ENCODE results near the gene HSPB6.

The HSPB6 gene

GRCh38 chr19:35722461-35722860 is 34.4 kb downstream of the HSPB6 start:
- no peak for TF ChIP-seq ZFX (IDR thresholded peaks at IDR 0.05; ENCODE audit: borderline replicate concordance)
- TF ChIP-seq CTCF (IDR thresholded peaks at IDR 0.05): no peak
- no peak overlapping the region for H3K27ac ChIP-seq

GRCh38 chr19:35721374-35721773 is 35.5 kb downstream of the HSPB6 start:
- TF ChIP-seq CTCF (IDR thresholded peaks at IDR 0.05) (no peak), ZFX (IDR thresholded peaks at IDR 0.05; ENCODE audit: borderline replicate concordance) (no peak)
- H3K27ac ChIP-seq: no peak overlapping the region

GRCh38 chr19:35720648-35721047 is 36.2 kb downstream of the HSPB6 start:
- TF ChIP-seq ZFX (IDR thresholded peaks at IDR 0.05; ENCODE audit: borderline replicate concordance) (no peak), CTCF (IDR thresholded peaks at IDR 0.05) (no peak)
- H3K27ac ChIP-seq: no peak overlapping the region

GRCh38 chr19:35720163-35720524 is 36.7 kb downstream of the HSPB6 start:
- TF ChIP-seq ZFX (IDR thresholded peaks at IDR 0.05; ENCODE audit: borderline replicate concordance) (no peak), CTCF (IDR thresholded peaks at IDR 0.05) (no peak)
- H3K27ac ChIP-seq: peak overlapping the region; percentile 18; the same call in 1 of the 2 replicates

GRCh38 chr19:35719402-35720162 is 37.2 kb downstream of the HSPB6 start:
- peak overlapping the region; percentile 90; the same call in 1 of the 2 replicates for H3K27ac ChIP-seq
- TF ChIP-seq CTCF (IDR thresholded peaks at IDR 0.05) (no peak), ZFX (IDR thresholded peaks at IDR 0.05; ENCODE audit: borderline replicate concordance) (no peak)

GRCh38 chr19:35718345-35719041 is 38.3 kb downstream of the HSPB6 start:
- TF ChIP-seq ZFX (IDR thresholded peaks at IDR 0.05; ENCODE audit: borderline replicate concordance) (no peak), CTCF (IDR thresholded peaks at IDR 0.05) (no peak)

More at GRCh38 chr19:35718345-35719041, 38.3 kb downstream of the HSPB6 start:
- H3K27ac ChIP-seq: peak overlapping the region; percentile 90
